ENCODE results near the gene CCNYL1. TPM values are rescaled to one million over a fixed set of nuclear protein-coding genes. Genes with fewer than 3 reads are reported as not detected.

CCNYL1 gene
- total RNA-seq, 2 donors from 2014 or later, result 19.8 to 22.4 TPM

DNA sequence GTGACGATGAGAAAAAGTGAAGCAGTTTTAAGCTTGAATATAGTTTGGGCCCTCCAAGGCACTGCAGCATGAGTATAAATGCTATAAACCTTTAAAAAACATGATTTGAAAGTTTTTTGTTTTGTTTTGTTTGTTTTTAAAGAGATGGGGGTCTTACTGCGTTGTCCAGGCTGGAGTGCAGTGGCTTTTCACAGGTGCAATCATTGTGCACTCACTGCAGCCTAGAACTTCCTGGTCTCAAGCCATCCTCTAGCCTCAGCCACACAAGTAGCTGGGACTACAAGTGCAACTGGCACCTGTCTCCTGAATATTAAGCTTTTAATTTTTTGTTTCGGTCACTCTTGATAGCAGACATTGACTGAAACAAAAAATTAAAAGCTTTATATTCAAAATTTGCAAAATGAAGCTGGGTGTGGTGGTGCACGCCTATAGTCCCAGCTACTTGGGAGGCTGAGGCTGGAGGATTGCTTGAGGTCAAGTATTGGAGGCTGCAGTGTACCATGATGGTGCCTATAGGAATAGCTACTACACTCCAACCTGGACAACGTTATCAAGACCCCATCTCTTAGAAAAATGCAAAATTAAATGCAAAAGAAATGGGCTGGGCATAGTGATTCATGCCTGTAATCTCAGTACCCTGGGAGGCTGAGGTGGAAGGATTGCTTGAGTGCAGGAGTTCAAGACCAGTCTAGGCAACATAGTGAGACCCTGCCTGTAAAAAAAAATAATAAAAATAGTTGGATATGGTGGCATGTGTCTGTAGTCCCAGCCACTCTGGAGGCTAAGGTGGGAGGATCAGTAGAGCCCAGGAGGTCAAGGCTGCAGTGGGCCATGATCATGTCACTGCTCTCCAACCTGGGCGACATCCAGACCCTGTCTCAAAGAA is 43.3 kb downstream of the CCNYL1 start:
- no peak overlapping the region for H3K27ac Mint-ChIP-seq
- 97 to 100% methylated on average over 2 to 6 of the region's 6 CpGs for WGBS, 2 experiments (ENCODE audit: insufficient coverage in 1 of 2, insufficient read length in 1 of 2)

DNA sequence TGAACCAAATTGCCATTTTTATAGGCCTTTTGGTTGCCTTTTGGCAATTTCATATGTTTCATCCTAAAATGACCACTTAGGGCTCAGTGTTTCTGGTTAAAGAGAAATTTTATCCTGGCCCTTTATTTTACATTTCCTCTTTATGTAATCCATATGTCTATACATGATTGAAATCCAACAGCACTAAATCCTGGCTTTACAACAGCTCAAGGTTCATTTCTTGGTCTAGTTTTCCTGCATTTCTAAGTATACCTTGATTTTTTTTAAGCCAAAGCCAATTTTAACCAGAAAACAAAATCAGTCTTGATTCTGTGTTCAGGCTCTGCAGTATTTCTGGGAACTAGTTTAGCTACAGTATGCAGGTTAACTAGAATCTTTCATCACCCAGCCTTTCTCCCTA is 46.6 kb downstream of the CCNYL1 start:
- H3K4me1 Mint-ChIP-seq, result peaks cover 22% of the 10 kb centered on the region
- H3K9me3 Mint-ChIP-seq, result no peaks in the 10 kb centered on the region
- H3K36me3 Mint-ChIP-seq (ENCODE audit: low read depth), result peaks cover 61% of the 10 kb centered on the region
- TF ChIP-seq, protein P1, sequence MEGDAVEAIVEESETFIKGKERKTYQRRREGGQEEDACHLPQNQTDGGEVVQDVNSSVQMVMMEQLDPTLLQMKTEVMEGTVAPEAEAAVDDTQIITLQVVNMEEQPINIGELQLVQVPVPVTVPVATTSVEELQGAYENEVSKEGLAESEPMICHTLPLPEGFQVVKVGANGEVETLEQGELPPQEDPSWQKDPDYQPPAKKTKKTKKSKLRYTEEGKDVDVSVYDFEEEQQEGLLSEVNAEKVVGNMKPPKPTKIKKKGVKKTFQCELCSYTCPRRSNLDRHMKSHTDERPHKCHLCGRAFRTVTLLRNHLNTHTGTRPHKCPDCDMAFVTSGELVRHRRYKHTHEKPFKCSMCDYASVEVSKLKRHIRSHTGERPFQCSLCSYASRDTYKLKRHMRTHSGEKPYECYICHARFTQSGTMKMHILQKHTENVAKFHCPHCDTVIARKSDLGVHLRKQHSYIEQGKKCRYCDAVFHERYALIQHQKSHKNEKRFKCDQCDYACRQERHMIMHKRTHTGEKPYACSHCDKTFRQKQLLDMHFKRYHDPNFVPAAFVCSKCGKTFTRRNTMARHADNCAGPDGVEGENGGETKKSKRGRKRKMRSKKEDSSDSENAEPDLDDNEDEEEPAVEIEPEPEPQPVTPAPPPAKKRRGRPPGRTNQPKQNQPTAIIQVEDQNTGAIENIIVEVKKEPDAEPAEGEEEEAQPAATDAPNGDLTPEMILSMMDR (conservative IDR thresholded peaks at IDR 0.05), result no peak
- Histone ChIP-seq H3K36me3 (ENCODE audit: control insufficient read depth, insufficient read depth, low read length) (peaks cover 73% of the 10 kb centered on the region), H3K27ac (ENCODE audit: low read depth, low read length) (no peak overlapping the region), H3K4me3 (ENCODE audit: low read length) (no peak overlapping the region), H3K27me3 (ENCODE audit: control insufficient read depth, insufficient read depth, low read length, poor library complexity, severe bottlenecking) (no peaks in the 10 kb centered on the region), H3K9me3 (ENCODE audit: control insufficient read depth, low read length) (no peaks in the 10 kb centered on the region), H3K4me1 (ENCODE audit: control insufficient read depth, insufficient read depth, low read length) (no peaks in the 10 kb centered on the region), H3K9ac (ENCODE audit: extremely low read depth, low read length, poor library complexity, severe bottlenecking) (no peak overlapping the region)
- DNase-seq, result no peak
- no peak overlapping the region for H3K27ac Mint-ChIP-seq
- no peaks in the 10 kb centered on the region for H3K27me3 Mint-ChIP-seq (ENCODE audit: insufficient read depth)
- no peak overlapping the region for H3K4me3 Mint-ChIP-seq

More for the DNA sequence above, 43.3 kb downstream of the CCNYL1 start:
- Histone ChIP-seq H3K9ac (ENCODE audit: extremely low read depth, low read length, poor library complexity, severe bottlenecking) (no peak overlapping the region), H3K27me3 (ENCODE audit: control insufficient read depth, insufficient read depth, low read length, poor library complexity, severe bottlenecking) (no peaks in the 10 kb centered on the region), H3K27ac (ENCODE audit: low read depth, low read length) (no peak overlapping the region), H3K36me3 (ENCODE audit: control insufficient read depth, insufficient read depth, low read length) (peaks cover 48% of the 10 kb centered on the region), H3K9me3 (ENCODE audit: control insufficient read depth, low read length) (no peaks in the 10 kb centered on the region), H3K4me3 (ENCODE audit: low read length) (no peak overlapping the region), H3K4me1 (ENCODE audit: control insufficient read depth, insufficient read depth, low read length) (no peaks in the 10 kb centered on the region)
- Mint-ChIP-seq H3K4me1 (peaks cover 9% of the 10 kb centered on the region), H3K4me3 (no peak overlapping the region), H3K9me3 (no peaks in the 10 kb centered on the region), H3K36me3 (ENCODE audit: low read depth) (peaks cover 34% of the 10 kb centered on the region), H3K27me3 (ENCODE audit: insufficient read depth) (no peaks in the 10 kb centered on the region)
- TF ChIP-seq, protein P1 (conservative IDR thresholded peaks at IDR 0.05), result no peak
- DNase-seq, result no peak

DNA sequence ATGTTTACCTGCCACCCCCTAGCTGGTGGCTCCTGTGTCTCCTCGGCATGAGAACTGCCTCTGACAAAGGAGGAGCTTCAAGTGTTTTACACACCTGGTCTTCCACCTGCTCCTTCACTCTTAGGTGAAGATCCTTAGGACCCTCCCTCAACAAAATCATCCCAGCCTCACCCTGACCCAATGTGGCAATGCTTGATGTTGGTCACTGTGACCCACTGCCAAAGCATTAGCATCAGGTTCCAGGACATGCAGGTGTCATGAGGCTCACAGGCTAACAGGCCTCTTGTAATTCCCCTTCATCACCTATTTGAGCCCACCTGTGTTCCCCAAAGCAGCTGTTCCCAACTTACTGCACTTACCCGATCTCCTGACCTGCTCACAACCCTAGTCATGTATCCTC is 48.5 kb downstream of the CCNYL1 start:
- peaks cover 75% of the 10 kb centered on the region for H3K36me3 Mint-ChIP-seq (ENCODE audit: low read depth)
- no peaks in the 10 kb centered on the region for H3K9me3 Mint-ChIP-seq
- 86 to 87% methylated on average over 2 of the region's 2 CpGs for WGBS, 2 experiments (ENCODE audit: insufficient coverage in 1 of 2, insufficient read length in 1 of 2)
- H3K4me3 ChIP-seq (ENCODE audit: low read length), result no peak overlapping the region
- TF ChIP-seq, protein P1 (conservative IDR thresholded peaks at IDR 0.05), result no peak
- H3K27me3 Mint-ChIP-seq (ENCODE audit: insufficient read depth), result no peaks in the 10 kb centered on the region
- peaks cover 84% of the 10 kb centered on the region for H3K36me3 ChIP-seq (ENCODE audit: control insufficient read depth, insufficient read depth, low read length)
- H3K27ac Mint-ChIP-seq, result peak overlapping the region; percentile 36
- H3K4me1 ChIP-seq (ENCODE audit: control insufficient read depth, insufficient read depth, low read length), result no peaks in the 10 kb centered on the region
- no peak overlapping the region for H3K27ac ChIP-seq (ENCODE audit: low read depth, low read length)
- H3K4me1 Mint-ChIP-seq, result peaks cover 32% of the 10 kb centered on the region
- no peak overlapping the region for H3K4me3 Mint-ChIP-seq
- H3K9me3 ChIP-seq (ENCODE audit: control insufficient read depth, low read length), result peaks cover 3% of the 10 kb centered on the region
- H3K27me3 ChIP-seq (ENCODE audit: control insufficient read depth, insufficient read depth, low read length, poor library complexity, severe bottlenecking), result no peaks in the 10 kb centered on the region
- no peak for DNase-seq
- no peak overlapping the region for H3K9ac ChIP-seq (ENCODE audit: extremely low read depth, low read length, poor library complexity, severe bottlenecking)
